Subcutaneous adipose tissue (tissue), 4 donors: ENCODE results near the gene SKI. TPM values are rescaled to one million over a fixed set of nuclear protein-coding genes. Genes with fewer than 3 reads are reported as not detected.

Experiments used
- total RNA-seq, 4 donors: library from RNA; depleted of rRNA; stranded (reverse); fragments of >200 nt; gene quantifications; one replicate each; pipeline ENCODE4 v1.1.0, GENCODE V29; 2016
- TF ChIP-seq, protein P1 (sequence below): fragments of 450-650 bp; IDR thresholded peaks from one replicate; pipeline ENCODE4 v1.5.1; 2016; ENCODE audit warnings: low read depth, mild to moderate bottlenecking, control low read depth, antibody characterized with exemption, moderate library complexity

The SKI gene
- total RNA-seq, 4 donors from 2014 or later, result 24.3 to 67.6 (median 27.8) TPM

DNA sequence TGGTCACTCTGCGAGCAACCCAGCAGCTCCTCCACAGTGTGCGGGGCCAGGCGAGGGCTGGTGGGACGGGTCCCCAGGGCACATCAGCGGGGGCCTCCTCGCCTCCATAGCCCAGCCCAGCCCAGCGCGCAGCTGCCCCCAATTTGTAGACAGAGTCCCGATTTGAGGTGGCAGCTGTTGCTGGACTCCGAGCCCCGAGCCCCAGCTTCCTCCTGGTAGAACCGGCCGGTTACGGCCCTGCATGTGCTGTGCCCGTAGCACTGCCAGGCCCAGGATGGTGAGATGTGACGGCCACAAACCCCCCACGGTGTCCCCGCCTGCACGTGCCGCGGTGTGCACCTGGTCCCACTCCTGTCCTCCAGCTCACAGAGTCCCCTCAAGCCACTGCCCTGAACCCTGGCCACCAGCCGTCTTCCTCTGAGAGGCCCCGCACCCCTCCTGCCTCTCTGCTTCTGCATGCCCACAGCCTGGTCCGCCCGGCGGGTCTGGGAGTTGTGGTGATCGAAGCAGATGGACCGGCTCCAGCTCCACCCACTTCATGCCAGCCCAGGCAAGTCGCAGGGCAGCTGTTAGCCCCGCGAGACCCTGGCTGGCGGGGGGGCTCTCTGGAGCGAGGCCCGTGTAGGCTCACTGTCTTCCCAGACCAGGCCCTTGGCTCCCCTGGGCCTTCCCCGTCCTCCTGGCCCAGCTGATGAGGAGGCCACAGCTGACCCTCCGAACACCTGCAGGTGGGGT is 107.8 kb downstream of the SKI start:
- TF ChIP-seq, protein P1, sequence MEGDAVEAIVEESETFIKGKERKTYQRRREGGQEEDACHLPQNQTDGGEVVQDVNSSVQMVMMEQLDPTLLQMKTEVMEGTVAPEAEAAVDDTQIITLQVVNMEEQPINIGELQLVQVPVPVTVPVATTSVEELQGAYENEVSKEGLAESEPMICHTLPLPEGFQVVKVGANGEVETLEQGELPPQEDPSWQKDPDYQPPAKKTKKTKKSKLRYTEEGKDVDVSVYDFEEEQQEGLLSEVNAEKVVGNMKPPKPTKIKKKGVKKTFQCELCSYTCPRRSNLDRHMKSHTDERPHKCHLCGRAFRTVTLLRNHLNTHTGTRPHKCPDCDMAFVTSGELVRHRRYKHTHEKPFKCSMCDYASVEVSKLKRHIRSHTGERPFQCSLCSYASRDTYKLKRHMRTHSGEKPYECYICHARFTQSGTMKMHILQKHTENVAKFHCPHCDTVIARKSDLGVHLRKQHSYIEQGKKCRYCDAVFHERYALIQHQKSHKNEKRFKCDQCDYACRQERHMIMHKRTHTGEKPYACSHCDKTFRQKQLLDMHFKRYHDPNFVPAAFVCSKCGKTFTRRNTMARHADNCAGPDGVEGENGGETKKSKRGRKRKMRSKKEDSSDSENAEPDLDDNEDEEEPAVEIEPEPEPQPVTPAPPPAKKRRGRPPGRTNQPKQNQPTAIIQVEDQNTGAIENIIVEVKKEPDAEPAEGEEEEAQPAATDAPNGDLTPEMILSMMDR, result no peak

DNA sequence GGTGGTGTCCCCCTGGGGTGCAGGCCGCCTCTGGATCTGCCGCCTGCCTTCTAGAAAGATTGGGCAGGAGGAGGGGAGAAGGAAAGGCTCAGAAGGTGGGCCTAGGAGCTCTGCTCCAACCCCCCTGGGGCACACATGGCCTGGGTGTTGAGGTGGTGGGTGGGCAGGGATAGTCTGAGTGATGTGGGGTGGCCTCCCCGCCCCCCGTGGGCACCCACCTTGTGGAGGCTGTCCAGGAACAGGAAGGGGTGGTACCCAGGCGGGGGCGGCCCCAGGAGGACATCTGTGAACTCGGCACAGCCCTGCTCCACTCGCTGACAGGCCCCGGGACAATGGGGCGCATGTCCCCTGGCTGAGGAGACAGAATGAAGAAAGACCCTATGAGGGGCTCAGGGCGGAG is 108.4 kb downstream of the SKI start:
- TF ChIP-seq, protein P1, result no peak

DNA sequence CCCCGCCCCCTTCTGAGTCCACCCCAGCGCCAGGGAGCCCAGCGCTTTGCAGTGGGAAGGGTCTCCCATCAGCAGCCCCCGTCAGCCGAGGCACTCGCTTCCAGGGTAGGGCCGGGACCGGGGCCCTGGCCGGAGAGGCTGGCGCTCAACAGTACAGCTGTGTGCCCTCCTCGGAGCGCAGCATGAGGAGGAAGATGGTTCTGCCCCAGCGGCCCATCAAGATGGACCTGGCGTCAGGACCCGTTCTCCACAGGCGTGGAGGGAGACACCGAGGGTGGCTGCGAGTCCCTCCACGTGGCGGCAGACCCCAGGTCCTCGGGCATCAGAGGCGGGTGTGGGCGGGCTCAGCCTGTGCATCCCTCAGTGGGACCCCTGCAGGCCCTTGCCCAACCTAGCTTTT is 109.0 kb downstream of the SKI start:
- TF ChIP-seq, protein P1, result no peak

DNA sequence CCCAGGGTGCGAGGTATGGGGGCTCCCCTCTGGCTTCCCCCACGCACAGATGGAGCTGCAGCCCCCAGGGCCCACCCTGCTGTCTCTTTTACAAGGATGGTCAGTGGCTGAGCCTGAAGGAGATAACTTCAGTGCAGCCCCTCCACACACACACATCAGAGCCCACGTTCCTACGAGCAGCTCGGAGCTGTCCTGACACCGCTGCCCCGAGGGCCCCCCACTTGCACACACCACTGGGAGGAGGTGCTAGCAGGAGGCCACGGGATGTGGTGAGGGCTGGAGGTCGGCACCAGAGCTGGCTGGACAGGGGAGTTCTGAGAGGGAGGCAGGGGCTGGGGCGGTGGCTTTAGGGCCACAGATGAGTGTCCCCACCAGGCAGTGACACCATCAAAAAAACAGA is 109.4 kb downstream of the SKI start:
- TF ChIP-seq, protein P1, result no peak

DNA sequence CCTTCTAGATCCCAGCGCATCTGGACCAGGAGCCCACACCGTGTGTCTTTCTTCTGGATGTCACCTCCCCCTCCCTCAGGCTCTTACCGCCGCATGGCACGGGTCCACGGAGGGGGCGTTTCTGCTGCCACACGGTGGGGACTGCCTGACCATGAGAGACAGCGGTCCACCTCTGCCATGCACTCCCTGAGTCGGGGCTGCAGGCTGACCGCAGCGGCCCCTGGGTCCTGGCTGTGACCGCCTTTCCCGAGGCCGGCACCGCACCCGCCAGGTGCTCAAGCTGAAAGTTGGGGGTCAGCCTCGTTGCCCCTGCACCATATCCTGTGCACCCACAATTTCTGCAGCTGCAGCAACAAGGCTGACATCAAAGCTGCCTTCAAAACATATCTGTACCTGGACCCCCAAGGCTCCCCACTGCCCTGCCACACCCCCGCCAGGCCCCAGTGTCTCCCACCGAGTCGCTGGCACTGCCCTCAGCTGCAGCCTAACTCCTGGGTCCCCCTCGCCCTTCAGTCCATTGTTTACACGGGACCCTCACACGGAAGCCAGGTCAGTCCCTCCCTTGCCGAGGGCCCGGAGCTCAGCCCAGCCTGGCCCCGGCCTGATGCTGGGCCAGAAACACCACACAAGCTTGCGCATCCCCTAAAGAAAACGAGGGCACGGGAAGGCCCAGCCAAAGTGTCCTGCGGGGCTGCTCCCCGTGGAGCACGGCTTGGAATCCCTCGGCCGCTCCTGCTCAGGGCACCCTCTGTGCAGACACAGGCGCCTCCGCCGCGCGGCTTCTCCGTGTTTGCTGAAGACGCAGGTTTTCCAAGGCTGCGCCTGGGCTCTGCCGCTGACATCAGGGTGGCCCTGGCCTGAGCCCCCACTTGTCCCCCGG is 111.3 kb downstream of the SKI start:
- TF ChIP-seq, protein P1, result no peak

DNA sequence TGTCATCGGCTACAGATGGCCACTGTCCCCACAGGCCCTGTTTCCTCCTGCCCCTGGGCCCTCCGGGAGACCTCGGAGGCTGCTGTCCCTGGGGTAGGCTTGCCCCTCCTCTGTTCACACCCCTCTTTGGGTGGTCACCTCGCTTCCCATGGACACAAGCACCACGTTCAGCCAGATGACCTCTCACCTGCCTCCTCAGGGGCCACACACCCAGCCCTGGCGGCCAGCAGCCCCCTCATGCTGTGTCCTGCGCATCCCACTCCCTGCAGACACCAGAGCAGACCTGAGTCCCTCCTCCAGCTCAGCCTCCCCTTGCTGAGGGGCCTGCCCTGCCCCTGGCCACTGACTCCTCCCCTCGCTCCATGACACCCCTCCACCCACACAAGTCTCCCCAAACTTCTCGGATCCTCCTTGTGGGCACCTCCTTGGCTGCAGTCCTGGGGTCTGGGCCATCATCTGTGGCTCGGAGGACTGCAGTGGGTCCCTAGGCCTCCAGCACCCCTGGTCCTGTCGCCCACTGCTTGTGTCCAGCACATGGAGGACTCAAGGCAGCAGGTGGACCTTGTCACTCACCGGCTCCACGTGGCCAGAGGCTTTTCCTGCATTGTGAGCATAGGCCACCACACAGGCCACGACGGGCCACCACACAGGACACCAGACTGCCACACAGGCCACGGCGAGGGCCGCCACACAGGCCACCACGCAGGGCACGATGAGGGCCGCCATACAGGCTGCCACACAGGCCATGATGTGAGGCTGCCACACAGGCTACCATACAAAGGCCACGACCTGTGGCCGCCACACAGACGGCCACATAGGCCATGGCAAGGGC is 112.2 kb downstream of the SKI start:
- TF ChIP-seq, protein P1, result no peak
